Astrocyte of the spinal cord (primary cell): ENCODE data around the gene PRSS33.

Experiments
- DNase-seq: peaks from one replicate; pipeline ENCODE4 v3.0.0; 2011; ENCODE audit warnings: low read depth, low spot score
- H3K4me3 ChIP-seq: 2 replicates; pipeline ENCODE4 v1.5.1; 2011; ENCODE audit warnings: low read depth, mild to moderate bottlenecking, low read length, moderate library complexity
- CTCF ChIP-seq: IDR thresholded peaks from 2 replicates; pipeline ENCODE4 v1.5.1; 2012; ENCODE audit warnings: low read depth, mild to moderate bottlenecking, low read length, inconsistent platforms
- in situ Hi-C: cut with HindIII; loops from 2 replicates; pipeline ENCODE4 v1.10.0; 2017; ENCODE audit warnings: low sequenced_read_pairs

PRSS33 gene

GRCh38 chr16:2778630-2778958, 8.8 kb downstream of the PRSS33 start:
- TF ChIP-seq CTCF = no peak
- in situ Hi-C loops = no loop called here
- no peak for DNase-seq
- no peak overlapping the region for H3K4me3 ChIP-seq

DNA sequence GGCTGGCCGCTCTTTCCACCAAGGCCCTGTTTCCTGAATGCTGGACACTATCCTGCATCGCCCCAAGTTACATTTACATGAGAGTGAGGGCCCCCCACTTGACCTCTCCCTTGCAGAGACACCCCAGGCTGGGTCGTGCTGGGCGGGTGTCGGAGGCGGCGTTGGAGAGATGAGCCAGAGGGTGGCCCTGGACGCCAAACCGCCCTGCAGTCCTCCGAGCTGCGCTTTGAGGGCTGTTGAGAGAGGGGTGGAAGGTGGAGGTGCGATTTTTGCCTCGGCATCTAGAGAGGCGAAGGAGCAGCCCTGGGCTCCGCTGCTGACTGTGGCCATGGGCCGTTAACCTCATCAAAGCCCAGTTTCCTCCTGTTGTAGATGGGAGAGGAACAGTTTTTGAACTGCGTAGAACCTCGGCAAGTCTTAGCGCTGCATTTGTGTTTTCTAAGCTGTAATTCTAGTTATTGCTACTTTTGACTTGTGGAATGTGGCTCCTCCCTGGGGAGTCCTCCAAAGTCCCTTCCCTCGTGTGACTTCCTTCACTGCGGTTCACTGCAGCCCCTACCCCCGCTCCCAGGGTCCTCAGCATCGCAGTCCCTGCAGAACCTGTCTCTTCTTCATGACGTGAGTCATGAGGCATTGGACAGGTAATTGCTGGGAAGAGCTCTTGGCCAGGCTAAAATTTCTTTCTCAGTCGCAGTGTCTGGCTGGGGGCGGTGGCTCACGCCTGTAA, 9.3 kb downstream of the PRSS33 start:
- H3K4me3 ChIP-seq = peak overlapping the region; percentile 89
- TF ChIP-seq CTCF = no peak
- in situ Hi-C loops = no loop called here
- peak; percentile 15 for DNase-seq

GRCh38 chr16:2777231-2777902, 10.0 kb downstream of the PRSS33 start, which contains the start of gene ELOB:
TSS of gene ELOB (minus strand) at chr16:2777280. CDS start at chr16:2777239, 41 bp downstream.
- TF ChIP-seq CTCF = no peak
- peak; percentile 82 for DNase-seq
- H3K4me3 ChIP-seq = peak within 1 kb of the TSS; percentile 89
- in situ Hi-C loops = no loop called here

- in situ Hi-C loops = no loop called here
- TF ChIP-seq CTCF = no peak
- H3K4me3 ChIP-seq = peak overlapping the region; percentile 73
- DNase-seq = peak; percentile 2
Observed at GRCh38 chr16:2776500-2777139, 10.7 kb downstream of the PRSS33 start.

DNA sequence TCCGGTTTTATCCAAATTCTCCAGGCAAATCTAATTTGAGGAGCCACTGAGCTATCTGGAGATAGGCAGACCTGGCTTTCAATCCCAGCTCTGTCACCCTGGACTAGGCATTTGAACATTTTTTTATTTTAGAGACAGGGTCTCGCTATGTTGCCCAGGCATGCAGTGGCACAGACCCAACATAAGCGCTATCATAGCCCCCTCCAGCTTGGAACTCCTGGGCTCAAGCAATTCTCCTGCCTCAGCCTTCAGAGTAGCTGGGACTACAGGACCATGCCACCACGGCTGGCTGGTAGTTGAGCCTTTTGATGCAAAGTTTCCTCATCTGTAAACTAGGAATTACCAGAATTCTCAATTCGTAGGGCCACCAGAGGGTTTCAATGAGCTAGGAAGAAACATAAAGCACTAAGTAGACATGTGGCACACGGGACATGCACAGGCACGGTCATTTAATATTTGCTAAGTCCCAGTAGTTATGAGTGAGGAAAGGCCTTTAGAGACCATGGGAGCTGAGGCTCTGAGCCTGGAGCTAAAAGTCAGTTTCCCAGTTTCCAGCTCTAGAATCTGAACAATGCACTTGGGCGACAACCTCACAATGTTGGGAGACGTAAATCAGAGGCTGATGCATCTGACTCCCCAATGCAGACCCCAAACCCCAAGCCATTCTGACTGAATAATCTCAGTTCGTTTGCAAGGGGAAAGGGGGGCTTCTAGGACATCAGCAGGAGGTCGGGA, 11.4 kb downstream of the PRSS33 start:
- TF ChIP-seq CTCF = no peak

DNA sequence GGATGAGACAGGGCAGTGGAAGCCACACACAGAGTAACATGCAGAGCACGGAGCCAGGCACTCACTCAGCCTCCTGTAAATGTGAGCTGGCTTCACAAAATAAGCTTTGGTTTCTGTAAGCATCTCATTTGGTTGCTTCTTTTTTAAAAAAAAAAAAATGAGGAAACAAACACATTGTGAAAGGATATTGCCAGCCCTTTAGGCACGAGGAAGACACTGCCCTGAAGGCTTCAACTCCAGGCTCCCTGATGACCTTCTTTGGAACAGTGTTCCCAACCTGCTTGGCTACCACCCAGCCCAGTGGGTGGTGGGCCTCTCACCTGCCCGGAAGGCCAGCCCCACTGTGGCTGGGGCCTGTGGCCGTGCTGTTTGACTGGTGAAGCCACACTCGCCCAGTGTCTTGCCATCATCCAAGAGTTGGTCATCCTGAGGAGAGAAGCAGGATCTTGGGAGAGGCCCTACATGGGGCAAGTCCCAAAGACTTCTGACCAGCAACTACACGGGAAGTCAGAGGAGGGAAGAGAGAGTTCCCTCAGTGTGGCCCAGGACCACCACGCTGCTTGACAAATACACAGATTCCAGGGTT, 12.1 kb downstream of the PRSS33 start:
- H3K4me3 ChIP-seq = no peak overlapping the region
- in situ Hi-C loops = no loop called here
- TF ChIP-seq CTCF = no peak
- no peak for DNase-seq

More for the DNA sequence above, 11.4 kb downstream of the PRSS33 start:
- no peak for DNase-seq
- peak overlapping the region; percentile 73 for H3K4me3 ChIP-seq
- in situ Hi-C loops = no loop called here
